OCI-LY1 (cell line): ENCODE measurements around the gene FH.

Experiments
- H2AFZ ChIP-seq: fragments of 200-600 bp; sonication (generic), shearing (Covaris generic); 2 replicates; pipeline ENCODE4 v1.6.0; 2014; ENCODE audit warnings: antibody characterized with exemption, mild to moderate bottlenecking, low read length
- H3F3A ChIP-seq: fragments of 200-600 bp; sonication (generic), shearing (Covaris generic); 2 replicates; pipeline ENCODE4 v1.6.0; 2014; ENCODE audit warnings: mild to moderate bottlenecking, antibody characterized with exemption, low read length, moderate library complexity; ENCODE audit not compliant: insufficient read depth
- H3K27ac ChIP-seq: fragments of 200-600 bp; sonication (generic); 2 replicates; pipeline ENCODE4 v1.5.1; 2014; ENCODE audit warnings: low read length, mixed run types, mild to moderate bottlenecking, low read depth; ENCODE audit not compliant: poor library complexity, severe bottlenecking
- H3K27me3 ChIP-seq: fragments of 200-600 bp; sonication (generic); 2 replicates; pipeline ENCODE4 v1.6.0; 2014; ENCODE audit warnings: antibody characterized with exemption, mild to moderate bottlenecking, low read length, moderate library complexity; ENCODE audit not compliant: insufficient read depth
- H3K36me3 ChIP-seq: fragments of 200-600 bp; sonication (generic); 2 replicates; pipeline ENCODE4 v1.6.1; 2014; ENCODE audit warnings: mild to moderate bottlenecking, antibody characterized with exemption, low read length, moderate library complexity, mixed read lengths; ENCODE audit not compliant: insufficient read depth
- H3K4me1 ChIP-seq: fragments of 200-600 bp; sonication (generic); 2 replicates; pipeline ENCODE4 v1.5.1; 2014; ENCODE audit warnings: mild to moderate bottlenecking, low read length, moderate library complexity; ENCODE audit not compliant: insufficient read depth, severe bottlenecking
- H3K4me2 ChIP-seq: fragments of 200-600 bp; sonication (generic), shearing (Covaris generic); 2 replicates; pipeline ENCODE4 v1.6.1; 2014; ENCODE audit warnings: low read length
- H3K4me3 ChIP-seq: fragments of 200-600 bp; sonication (generic); 2 replicates; pipeline ENCODE4 v1.5.1; 2014; ENCODE audit warnings: low read length, low read depth, mild to moderate bottlenecking, mixed read lengths; ENCODE audit not compliant: poor library complexity, severe bottlenecking
- H3K79me2 ChIP-seq: fragments of 200-600 bp; shearing (Covaris generic); 2 replicates; pipeline ENCODE4 v1.6.1; 2016; ENCODE audit warnings: mixed run types, low read length, mixed read lengths; ENCODE audit not compliant: insufficient read depth
- H3K9ac ChIP-seq: fragments of 200-600 bp; sonication (generic), shearing (Covaris generic); 2 replicates; pipeline ENCODE4 v1.6.1; 2014; ENCODE audit warnings: mild to moderate bottlenecking, low read length, mixed read lengths
- H3K9me2 ChIP-seq: fragments of 200-600 bp; sonication (generic), shearing (Covaris generic); 2 replicates; pipeline ENCODE4 v1.6.1; 2014; ENCODE audit warnings: low read depth, mild to moderate bottlenecking, low read length, mixed read lengths
- H3K9me3 ChIP-seq: fragments of 200-600 bp; shearing (Covaris generic); 2 replicates; pipeline ENCODE4 v1.6.1; 2014; ENCODE audit warnings: low read length, mixed read lengths
- H4K20me1 ChIP-seq: fragments of 200-600 bp; sonication (generic), shearing (Covaris generic); 2 replicates; pipeline ENCODE4 v1.6.0; 2016; ENCODE audit warnings: mild to moderate bottlenecking, low read length; ENCODE audit not compliant: insufficient read depth
- CTCF ChIP-seq: fragments of 200-600 bp; sonication (generic), shearing (Covaris generic); IDR thresholded peaks from 2 replicates; pipeline ENCODE4 v1.5.1; 2017; ENCODE audit warnings: mild to moderate bottlenecking, antibody characterized with exemption, low read length, moderate library complexity, mixed read lengths
- EZH2 ChIP-seq: fragments of 200-600 bp; sonication (generic), shearing (Covaris generic); IDR thresholded peaks from 2 replicates; pipeline ENCODE4 v1.8.0; 2017; ENCODE audit warnings: borderline replicate concordance, mixed run types, mild to moderate bottlenecking, antibody characterized with exemption, low read length, moderate library complexity, mixed read lengths

Gene FH

GRCh38 chr1:241503444-241503843 lies 16.1 kb downstream of the FH start:
- Histone ChIP-seq H3F3A (no peaks in the 10 kb centered on the region), H2AFZ (no peak overlapping the region), H3K9me3 (no peaks in the 10 kb centered on the region), H3K79me2 (no peaks in the 10 kb centered on the region), H3K36me3 (peaks cover 51% of the 10 kb centered on the region), H3K4me3 (no peak overlapping the region), H3K4me1 (no peaks in the 10 kb centered on the region), H3K27ac (no peak overlapping the region), H4K20me1 (no peaks in the 10 kb centered on the region), H3K9me2 (no peaks in the 10 kb centered on the region), H3K27me3 (no peaks in the 10 kb centered on the region), H3K9ac (no peak overlapping the region), H3K4me2 (no peak overlapping the region)
- TF ChIP-seq EZH2 (no peak), CTCF (no peak)

GRCh38 chr1:241499910-241500309 lies 19.6 kb downstream of the FH start:
- no peaks in the 10 kb centered on the region for H3K4me1 ChIP-seq
- TF ChIP-seq CTCF = peak; percentile 71
- no peak for TF ChIP-seq EZH2
- H3K9me3 ChIP-seq = no peaks in the 10 kb centered on the region
- no peak overlapping the region for H3K9ac ChIP-seq
- H3K27ac ChIP-seq = no peak overlapping the region
- H4K20me1 ChIP-seq = no peaks in the 10 kb centered on the region
- no peaks in the 10 kb centered on the region for H3K79me2 ChIP-seq
- H3K4me3 ChIP-seq = no peak overlapping the region
- H2AFZ ChIP-seq = no peak overlapping the region
- peaks cover 43% of the 10 kb centered on the region for H3K36me3 ChIP-seq
- no peaks in the 10 kb centered on the region for H3F3A ChIP-seq
- no peaks in the 10 kb centered on the region for H3K27me3 ChIP-seq
- H3K4me2 ChIP-seq = no peak overlapping the region
- no peaks in the 10 kb centered on the region for H3K9me2 ChIP-seq

GRCh38 chr1:241495741-241496140 lies 23.8 kb downstream of the FH start:
- Histone ChIP-seq H3K4me2 (no peak overlapping the region), H3K4me1 (no peaks in the 10 kb centered on the region), H3K9me2 (no peaks in the 10 kb centered on the region), H2AFZ (no peak overlapping the region), H3K36me3 (peaks cover 11% of the 10 kb centered on the region; the same call in 1 of the 2 replicates), H3K9me3 (no peaks in the 10 kb centered on the region), H3K9ac (no peak overlapping the region), H4K20me1 (no peaks in the 10 kb centered on the region), H3K27ac (no peak overlapping the region), H3K27me3 (no peaks in the 10 kb centered on the region), H3F3A (no peaks in the 10 kb centered on the region), H3K4me3 (no peak overlapping the region), H3K79me2 (no peaks in the 10 kb centered on the region)
- TF ChIP-seq CTCF (no peak), EZH2 (no peak)
